SK-N-MC (cell line): ENCODE measurements around the gene CHFR.

Source experiments
- EZH2 ChIP-seq: fragments of 200-600 bp; sonication (generic); IDR thresholded peaks from one replicate; pipeline ENCODE4 v1.6.1; 2017; ENCODE audit warnings: antibody characterized with exemption
- POLR2AphosphoS5 ChIP-seq: IDR thresholded peaks from 2 replicates; pipeline ENCODE4 v1.6.1; 2012; ENCODE audit warnings: mild to moderate bottlenecking, low read depth, low read length, borderline replicate concordance

DNA sequence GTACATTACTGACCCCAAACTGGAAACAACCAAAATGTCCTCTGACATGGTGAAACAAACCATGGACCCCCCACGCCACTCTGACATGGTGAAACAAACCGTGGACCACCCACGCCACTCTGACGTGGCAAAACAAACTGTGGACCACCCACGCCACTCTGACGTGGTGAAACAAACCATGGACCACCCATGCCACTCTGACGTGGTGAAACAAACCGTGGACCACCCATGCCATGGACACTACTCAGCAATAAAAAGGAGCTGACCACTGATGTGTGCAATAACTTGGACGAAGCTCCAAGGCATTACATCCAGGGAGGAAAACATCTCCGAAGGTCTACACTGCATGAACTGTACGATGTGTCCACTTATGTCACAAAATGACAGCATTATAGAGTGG, 55.6 kb downstream of the CHFR start:
- TF ChIP-seq POLR2AphosphoS5 (no peak), EZH2 (no peak)
